NAMALWA (cell line): ENCODE measurements around the gene TRIP12.
"Not testable (repeated sequence)": the region's sequence is repeated elsewhere in the genome, so short reads cannot be mapped to it uniquely, and the experiment has no call there.

Source experiments
- DNase-seq: peaks from one replicate; pipeline ENCODE4 v3.0.0-alpha.2; 2015; ENCODE audit warnings: low spot score

The TRIP12 gene

GRCh38 chr2:229831805-229832509 lies 89.9 kb downstream of the TRIP12 start:
- no peak for DNase-seq

- peak; percentile 20 for DNase-seq
Measured at GRCh38 chr2:229825476-229825875, 96.3 kb downstream of the TRIP12 start.

- DNase-seq = no peak
Measured at GRCh38 chr2:229821316-229821715, 100.5 kb downstream of the TRIP12 start.

GRCh38 chr2:229818230-229818629 lies 103.6 kb downstream of the TRIP12 start:
- no peak for DNase-seq

- DNase-seq = no peak
Measured at GRCh38 chr2:229815858-229816257, 106.0 kb downstream of the TRIP12 start.

GRCh38 chr2:229815342-229815741 lies 106.5 kb downstream of the TRIP12 start:
- DNase-seq = no peak

GRCh38 chr2:229810786-229811185 lies 111.0 kb downstream of the TRIP12 start:
- DNase-seq = no peak

- no peak for DNase-seq
Measured at GRCh38 chr2:229805559-229805958, 116.2 kb downstream of the TRIP12 start.

- DNase-seq = no peak
Measured at GRCh38 chr2:229802785-229803184, 119.0 kb downstream of the TRIP12 start.

- DNase-seq = peak; percentile 78
Measured at GRCh38 chr2:229800997-229801754, 120.6 kb downstream of the TRIP12 start.

- DNase-seq = no peak
Measured at GRCh38 chr2:229798446-229799155, 123.2 kb downstream of the TRIP12 start.

- no peak for DNase-seq
Measured at GRCh38 chr2:229795058-229795457, 126.8 kb downstream of the TRIP12 start.

GRCh38 chr2:229794636-229795035 lies 127.2 kb downstream of the TRIP12 start:
- no peak for DNase-seq

GRCh38 chr2:229786289-229786688 lies 135.5 kb downstream of the TRIP12 start:
- not testable (repeated sequence) for DNase-seq

GRCh38 chr2:229784791-229785190 lies 137.0 kb downstream of the TRIP12 start:
- no peak for DNase-seq

- no peak for DNase-seq
Measured at GRCh38 chr2:229783108-229783721, 138.6 kb downstream of the TRIP12 start.

- peak; percentile 63 for DNase-seq
Measured at GRCh38 chr2:229780856-229781773, 140.7 kb downstream of the TRIP12 start.

GRCh38 chr2:229779650-229780049 lies 142.2 kb downstream of the TRIP12 start:
- no peak for DNase-seq

GRCh38 chr2:229777716-229778115 lies 144.1 kb downstream of the TRIP12 start:
- DNase-seq = no peak

- peak; percentile 30 for DNase-seq
Measured at GRCh38 chr2:229775614-229776313, 146.0 kb downstream of the TRIP12 start.

GRCh38 chr2:229774237-229774636 lies 147.6 kb downstream of the TRIP12 start:
- no peak for DNase-seq
